Activated effector memory CD4-positive, alpha-beta T cell treated with anti-CD3 and anti-CD28 coated beads, Interleukin-2, amount 50 U/mL, for 16 hours (primary cell): ENCODE data around the gene ONECUT2.

Source experiments
- DNase-seq: peaks from one replicate; pipeline ENCODE4 v3.0.0-alpha.2; 2020

ONECUT2 gene

DNA sequence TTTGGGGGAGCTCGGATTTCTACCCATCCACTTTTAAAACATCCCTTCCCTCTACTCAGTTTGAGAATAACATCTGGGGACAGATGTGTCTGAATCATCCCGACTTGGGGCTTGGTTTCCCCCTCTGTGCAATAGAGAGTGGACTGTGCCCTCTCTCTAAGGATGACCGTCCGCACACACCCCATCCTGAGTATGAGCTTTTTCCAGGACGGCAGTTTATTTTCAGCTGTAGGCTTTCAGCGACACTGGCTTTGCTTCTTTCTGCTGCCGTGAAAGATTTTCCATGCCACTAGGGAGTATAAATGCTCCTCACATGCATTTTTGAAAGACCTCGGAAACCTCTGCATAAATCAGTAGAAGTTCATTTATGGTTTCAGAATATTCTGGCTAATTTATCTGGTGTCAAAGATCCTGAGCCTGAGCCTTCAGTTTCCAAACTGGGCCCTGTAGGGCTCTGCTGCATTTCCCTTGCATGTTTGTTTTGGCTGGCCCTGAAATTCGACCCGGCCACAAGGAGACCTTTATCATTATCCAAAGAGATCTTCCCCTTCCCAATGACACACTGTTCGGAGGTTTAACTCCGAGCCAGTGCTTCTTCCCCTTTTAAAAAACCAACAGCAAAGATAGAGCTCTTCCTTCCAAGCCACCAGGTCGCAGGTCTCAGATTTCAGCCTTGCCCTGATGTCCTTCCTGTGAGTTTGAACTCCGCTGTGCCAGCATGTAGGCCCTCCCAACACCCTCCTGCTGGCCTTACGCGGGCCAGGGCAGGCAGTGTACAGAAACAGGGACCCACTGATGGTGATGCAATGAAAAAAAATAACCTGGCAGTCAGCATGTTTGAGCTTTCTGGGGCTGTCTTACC, 98.1 kb downstream of the ONECUT2 start:
- no peak for DNase-seq

DNA sequence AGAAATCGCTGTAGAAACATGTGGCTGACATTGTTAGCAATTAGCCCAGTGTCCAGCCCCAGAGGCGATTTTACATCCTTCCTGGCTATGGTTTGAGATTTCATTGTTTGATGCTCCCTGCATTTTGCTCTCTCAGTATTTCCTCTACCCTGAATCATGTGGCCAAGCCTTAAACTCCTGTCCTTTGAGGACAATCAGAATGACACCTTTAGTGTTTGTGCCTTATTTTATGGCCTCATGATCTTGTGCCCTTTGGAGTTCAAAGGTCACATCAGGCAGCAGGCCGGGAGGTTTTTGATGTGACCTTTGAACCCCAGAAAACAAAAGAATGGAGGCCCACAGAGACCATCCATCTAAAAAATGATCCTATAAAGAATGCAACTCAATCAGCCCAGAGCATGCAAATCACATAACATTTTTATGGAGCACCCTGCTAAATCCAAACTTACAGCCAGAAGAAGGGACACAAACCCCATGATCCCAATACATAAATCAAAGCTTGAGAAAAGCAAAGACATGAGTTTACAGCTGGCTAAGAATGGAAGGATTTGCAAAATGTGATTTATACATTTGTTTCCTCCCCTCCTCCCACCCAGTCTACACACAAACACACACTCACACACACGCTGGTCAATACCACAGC, 98.8 kb downstream of the ONECUT2 start:
- no peak for DNase-seq

DNA sequence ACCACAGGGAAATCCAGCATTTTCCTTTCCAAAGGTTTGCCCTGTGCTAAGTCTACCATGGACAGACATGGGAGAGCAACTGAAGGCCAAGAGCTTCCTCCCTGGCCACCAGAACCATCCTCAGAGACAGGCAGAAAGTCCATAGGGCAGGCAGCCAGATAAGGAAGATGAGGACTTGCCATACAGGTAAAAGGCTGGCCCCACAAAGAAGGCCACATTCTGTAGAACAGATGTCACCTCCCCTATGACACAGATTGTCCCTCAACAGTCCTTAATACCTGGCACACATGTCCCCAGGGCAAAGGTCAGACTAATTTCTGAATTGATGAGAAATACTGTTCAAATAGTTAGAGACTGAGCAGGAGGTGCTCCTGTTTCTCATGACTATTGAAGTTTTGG, 99.3 kb downstream of the ONECUT2 start:
- DNase-seq = no peak

DNA sequence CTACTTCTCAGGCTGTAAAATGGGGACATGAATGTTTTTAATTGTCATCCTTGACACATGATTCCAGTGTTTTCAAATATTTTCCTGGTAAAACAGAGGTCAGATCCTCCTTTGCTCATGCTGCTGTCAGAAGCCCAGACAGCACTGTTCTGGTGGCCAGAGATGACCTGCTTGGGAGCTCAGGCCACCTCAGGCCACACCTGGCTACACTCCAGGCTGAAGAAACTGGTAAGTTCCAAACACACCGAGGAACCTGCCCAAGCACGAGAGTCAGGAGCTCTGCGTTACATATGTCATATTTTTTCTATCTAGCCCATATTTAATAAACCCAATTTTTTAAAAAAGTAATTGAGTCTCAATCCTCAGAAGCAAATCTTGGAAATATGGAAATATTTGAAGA, 103.4 kb downstream of the ONECUT2 start:
- DNase-seq = no peak

DNA sequence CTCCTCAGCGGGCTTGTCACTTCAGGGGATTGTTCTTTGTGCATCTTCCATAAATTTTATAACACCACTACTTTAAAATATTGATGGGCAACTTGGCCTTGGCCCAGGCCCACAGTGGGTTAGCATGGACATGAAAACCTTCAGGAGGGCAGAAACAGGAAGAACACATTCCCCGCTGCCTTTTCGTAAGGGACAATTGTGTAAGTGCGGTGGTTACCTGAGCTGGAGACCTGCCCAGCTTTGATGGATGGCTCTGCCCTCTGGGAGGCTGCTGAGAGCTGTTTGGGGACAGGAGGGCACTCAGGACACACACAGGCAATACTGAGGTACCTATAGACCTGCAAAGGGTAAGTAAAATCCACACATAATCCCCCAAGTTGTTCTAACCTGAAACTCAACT, 104.5 kb downstream of the ONECUT2 start:
- no peak for DNase-seq
